Epithelial cell of esophagus (primary cell): ENCODE data around the gene RASGEF1C.
A peak's percentile ranks its signal among the peaks of the same experiment; 100 is the strongest.

Source experiments
- DNase-seq: peaks from one replicate; pipeline ENCODE4 v3.0.0; 2010; ENCODE audit warnings: low read depth
- H3K4me3 ChIP-seq: 2 replicates; pipeline ENCODE4 v1.5.1; 2011; ENCODE audit warnings: mild to moderate bottlenecking, low read length, control low read depth
- CTCF ChIP-seq: IDR thresholded peaks from 2 replicates; pipeline ENCODE4 v1.5.1; 2011; ENCODE audit warnings: low read depth, mild to moderate bottlenecking, low read length, control low read depth, inconsistent platforms; ENCODE audit not compliant: insufficient read depth; ENCODE audit errors: missing control alignments

The RASGEF1C gene

GRCh38 chr5:180235846-180236245 lies 26.8 kb upstream of the RASGEF1C start:
- DNase-seq, result peak; percentile 75
- no peak overlapping the region for H3K4me3 ChIP-seq
- no peak for TF ChIP-seq CTCF

GRCh38 chr5:180235077-180235476 lies 26.1 kb upstream of the RASGEF1C start:
- TF ChIP-seq CTCF, result no peak
- no peak overlapping the region for H3K4me3 ChIP-seq
- DNase-seq, result no peak

DNA sequence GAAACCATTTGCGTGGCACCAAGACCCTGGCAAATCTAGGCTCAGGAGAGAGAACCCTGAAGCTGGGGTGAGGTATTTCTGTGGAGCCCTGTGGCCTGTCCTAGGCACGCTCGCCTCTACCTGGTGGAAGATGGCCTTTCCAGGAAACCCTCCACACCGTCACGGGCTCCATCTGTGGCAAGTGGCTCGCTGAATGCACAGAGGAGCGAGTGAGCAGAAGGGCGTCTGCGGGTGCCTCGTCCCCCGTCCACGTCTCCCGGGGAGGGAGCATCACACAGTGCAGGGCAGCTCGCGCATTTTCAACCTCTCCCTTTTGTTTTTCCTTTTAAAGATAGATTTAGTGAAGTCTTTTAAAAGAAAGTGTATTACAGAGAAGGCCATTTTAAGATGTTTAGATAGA lies 25.3 kb upstream of the RASGEF1C start:
- DNase-seq, result no peak
- TF ChIP-seq CTCF, result no peak
- H3K4me3 ChIP-seq, result no peak overlapping the region

DNA sequence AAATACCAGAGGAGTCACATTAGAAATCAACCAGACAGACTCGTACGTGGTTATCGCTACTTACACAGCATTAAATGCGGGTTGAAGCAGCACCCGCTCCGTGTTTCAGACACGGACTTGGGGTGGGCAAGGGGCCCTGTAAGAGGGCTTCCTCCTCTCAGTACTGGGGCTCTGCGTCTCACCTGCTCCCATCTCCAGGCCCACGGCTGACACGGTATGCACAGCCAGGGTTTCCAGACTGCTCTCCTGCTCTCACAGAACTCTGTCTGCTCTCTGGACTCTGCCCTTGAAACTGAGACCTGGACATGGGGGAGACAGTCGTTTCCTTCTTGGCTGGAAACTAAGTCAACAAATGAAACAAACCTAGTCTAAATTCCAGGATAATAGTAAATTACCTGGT lies 24.7 kb upstream of the RASGEF1C start:
- no peak for DNase-seq
- no peak for TF ChIP-seq CTCF
- H3K4me3 ChIP-seq, result no peak overlapping the region

DNA sequence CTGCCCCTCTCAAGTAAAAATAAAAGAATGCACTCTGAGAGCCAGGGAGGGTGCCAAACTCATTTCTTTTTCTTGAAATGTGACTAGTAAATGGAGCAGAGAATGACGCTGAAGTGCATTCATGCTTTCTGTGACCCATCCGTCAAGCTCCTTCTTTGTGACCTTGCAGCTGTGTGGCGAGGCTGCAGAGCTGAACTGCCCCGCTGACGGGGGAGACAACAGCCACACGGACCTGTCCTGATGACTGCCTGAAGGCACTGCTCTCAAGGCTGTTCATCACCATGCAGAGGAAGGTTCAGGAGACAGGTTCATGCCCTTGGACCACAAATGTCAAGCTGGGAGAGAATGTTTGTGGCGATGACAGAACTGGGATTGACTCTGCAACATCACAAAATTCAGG lies 21.0 kb upstream of the RASGEF1C start:
- H3K4me3 ChIP-seq, result no peak overlapping the region
- DNase-seq, result no peak
- no peak for TF ChIP-seq CTCF

GRCh38 chr5:180222056-180222455 lies 13.0 kb upstream of the RASGEF1C start:
- no peak for TF ChIP-seq CTCF
- no peak overlapping the region for H3K4me3 ChIP-seq
- no peak for DNase-seq

DNA sequence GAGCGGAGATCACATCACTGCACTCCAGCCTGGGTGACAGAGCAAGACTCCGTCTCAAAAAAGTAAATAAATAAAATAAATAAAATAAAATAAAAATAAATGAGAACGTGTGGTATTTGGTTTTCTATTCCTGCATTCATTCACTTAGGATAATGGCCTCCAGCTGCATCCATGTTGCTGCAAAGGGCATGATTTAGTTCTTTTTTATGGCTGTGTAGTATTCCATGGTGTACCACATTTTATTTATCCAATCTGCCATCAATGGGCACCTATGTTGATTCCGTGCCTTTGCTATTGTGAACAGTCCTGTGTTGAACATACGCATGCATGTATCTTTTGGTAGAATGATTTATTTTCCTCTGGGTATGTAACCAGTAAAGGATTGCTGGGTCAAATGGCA lies 8.8 kb upstream of the RASGEF1C start:
- H3K4me3 ChIP-seq, result no peak overlapping the region
- DNase-seq, result no peak
- TF ChIP-seq CTCF, result no peak
